GM19239 (cell line): ENCODE data around the gene C15orf39.
"Not testable (repeated sequence)": the region's sequence is repeated elsewhere in the genome, so short reads cannot be mapped to it uniquely, and the experiment has no call there.

Experiments used
- DNase-seq: peaks from one replicate; pipeline ENCODE4 v3.0.0; 2011; ENCODE audit warnings: low spot score; ENCODE audit not compliant: insufficient read length
- FAIRE-seq: peaks from 2 replicates; lab custom pipeline; 2011; peaks lifted over from hg19 to GRCh38; lab: Jason Lieb, UNC

Gene C15orf39

GRCh38 chr15:75251343-75251742 is 49.7 kb downstream of the C15orf39 start:
- FAIRE-seq: not testable (repeated sequence)

GRCh38 chr15:75252285-75252684 is 50.6 kb downstream of the C15orf39 start:
- not testable (repeated sequence) for FAIRE-seq, DNase-seq

More at GRCh38 chr15:75251343-75251742, 49.7 kb downstream of the C15orf39 start:
- not testable (repeated sequence) for DNase-seq

- FAIRE-seq, DNase-seq: not testable (repeated sequence)
Measured at GRCh38 chr15:75258034-75258433, 56.4 kb downstream of the C15orf39 start, which contains the start of gene GOLGA6C. Gene GOLGA6C (plus strand): TSS chr15:75258334. CDS start chr15:75258599, 265 bp downstream.

GRCh38 chr15:75258620-75259343 is 57.1 kb downstream of the C15orf39 start:
- not testable (repeated sequence) for FAIRE-seq, DNase-seq

- DNase-seq, FAIRE-seq: not testable (repeated sequence)
Measured at GRCh38 chr15:75259873-75260272, 58.2 kb downstream of the C15orf39 start.
